ENCODE data around the gene B4GALT7. TPM values are rescaled to one million over a fixed set of nuclear protein-coding genes. Genes with fewer than 3 reads are reported as not detected.

B4GALT7 gene
- total and polyA plus RNA-seq, 2 donors, result 14.1 to 29.1 TPM

- H3K36me3 ChIP-seq (ENCODE audit: control insufficient read depth in 2 of 2, insufficient read depth in 2 of 2, low read length in 1 of 2), result peaks cover 9 to 11% of the 10 kb centered on the region in 2 donors
- H3K27ac ChIP-seq (ENCODE audit: low read depth in 1 of 2, low read length in 1 of 2), result no peak overlapping the region
- no peaks in the 10 kb centered on the region for H3K9me3 ChIP-seq (ENCODE audit: control insufficient read depth in 2 of 2, insufficient read depth in 1 of 2, low read length in 1 of 2)
- no peak for DNase-seq (ENCODE audit: low read depth in 6 of 9, low spot score in 9 of 9)
- WGBS, result 98% methylated on average over 5 of the region's 5 CpGs
- H3K4me1 ChIP-seq (ENCODE audit: control insufficient read depth in 2 of 2, insufficient read depth in 2 of 2, low read length in 2 of 2), result peaks cover 4 to 10% of the 10 kb centered on the region in 2 donors
- H3K4me3 ChIP-seq (ENCODE audit: low read length in 2 of 2), result no peak overlapping the region
- H3K27me3 ChIP-seq (ENCODE audit: control insufficient read depth in 2 of 2, insufficient read depth in 1 of 2, low read length in 1 of 2), result no peaks in the 10 kb centered on the region
Measured at GRCh38 chr5:177605078-177605477, 5.1 kb downstream of the B4GALT7 start.

- H3K4me1 ChIP-seq (ENCODE audit: control insufficient read depth in 2 of 2, insufficient read depth in 2 of 2, low read length in 2 of 2), result peaks cover 3 to 7% of the 10 kb centered on the region in 2 donors
- no peaks in the 10 kb centered on the region for H3K9me3 ChIP-seq (ENCODE audit: control insufficient read depth in 2 of 2, insufficient read depth in 1 of 2, low read length in 1 of 2)
- H3K36me3 ChIP-seq (ENCODE audit: control insufficient read depth in 2 of 2, insufficient read depth in 2 of 2, low read length in 1 of 2), result peaks cover 9 to 11% of the 10 kb centered on the region in 2 donors
- H3K27ac ChIP-seq (ENCODE audit: low read depth in 1 of 2, low read length in 1 of 2), result no peak overlapping the region
- 96% methylated on average over 6 of the region's 6 CpGs for WGBS
- DNase-seq (ENCODE audit: low read depth in 6 of 9, low spot score in 9 of 9), result no peak
- H3K27me3 ChIP-seq (ENCODE audit: control insufficient read depth in 2 of 2, insufficient read depth in 1 of 2, low read length in 1 of 2), result no peaks in the 10 kb centered on the region
- no peak overlapping the region for H3K4me3 ChIP-seq (ENCODE audit: low read length in 2 of 2)
Measured at GRCh38 chr5:177605667-177606066, 5.7 kb downstream of the B4GALT7 start.

GRCh38 chr5:177606071-177607051, 6.4 kb downstream of the B4GALT7 start:
- Histone ChIP-seq H3K4me1 (ENCODE audit: control insufficient read depth in 2 of 2, insufficient read depth in 2 of 2, low read length in 2 of 2) (peaks cover 0 to under 1% of the 10 kb centered on the region in 2 donors), H3K9me3 (ENCODE audit: control insufficient read depth in 2 of 2, insufficient read depth in 1 of 2, low read length in 1 of 2) (no peaks in the 10 kb centered on the region), H3K4me3 (ENCODE audit: low read length in 2 of 2) (no peak overlapping the region), H3K27me3 (ENCODE audit: control insufficient read depth in 2 of 2, insufficient read depth in 1 of 2, low read length in 1 of 2) (no peaks in the 10 kb centered on the region), H3K36me3 (ENCODE audit: control insufficient read depth in 2 of 2, insufficient read depth in 2 of 2, low read length in 1 of 2) (peaks cover 9 to 11% of the 10 kb centered on the region in 2 donors), H3K27ac (ENCODE audit: low read depth in 1 of 2, low read length in 1 of 2) (no peak overlapping the region)
- WGBS, result 94% methylated on average over 22 of the region's 22 CpGs
- no peak for DNase-seq (ENCODE audit: low read depth in 6 of 9, low spot score in 9 of 9)

- Histone ChIP-seq H3K36me3 (ENCODE audit: control insufficient read depth in 2 of 2, insufficient read depth in 2 of 2, low read length in 1 of 2) (peaks cover 11 to 12% of the 10 kb centered on the region in 2 donors), H3K27ac (ENCODE audit: low read depth in 1 of 2, low read length in 1 of 2) (no peak overlapping the region), H3K9me3 (ENCODE audit: control insufficient read depth in 2 of 2, insufficient read depth in 1 of 2, low read length in 1 of 2) (peaks cover 0 to 1% of the 10 kb centered on the region in 2 donors), H3K4me1 (ENCODE audit: control insufficient read depth in 2 of 2, insufficient read depth in 2 of 2, low read length in 2 of 2) (no peaks in the 10 kb centered on the region), H3K4me3 (ENCODE audit: low read length in 2 of 2) (no peak overlapping the region), H3K27me3 (ENCODE audit: control insufficient read depth in 2 of 2, insufficient read depth in 1 of 2, low read length in 1 of 2) (no peaks in the 10 kb centered on the region)
- 82% methylated on average over 11 of the region's 11 CpGs for WGBS
- DNase-seq (ENCODE audit: low read depth in 6 of 9, low spot score in 9 of 9), result no peak
Measured at GRCh38 chr5:177607115-177607451, 7.2 kb downstream of the B4GALT7 start.

- 51% methylated on average over 15 of the region's 15 CpGs for WGBS
Measured at GRCh38 chr5:177607452-177608192, 7.7 kb downstream of the B4GALT7 start.

GRCh38 chr5:177608243-177609075, 8.5 kb downstream of the B4GALT7 start:
- no peaks in the 10 kb centered on the region for H3K4me1 ChIP-seq (ENCODE audit: control insufficient read depth in 2 of 2, insufficient read depth in 2 of 2, low read length in 2 of 2)
- no peak for DNase-seq (ENCODE audit: low read depth in 6 of 9, low spot score in 9 of 9)
- H3K27ac ChIP-seq (ENCODE audit: low read depth in 1 of 2, low read length in 1 of 2), result no peak overlapping the region
- peaks cover 0 to 1% of the 10 kb centered on the region in 2 donors for H3K9me3 ChIP-seq (ENCODE audit: control insufficient read depth in 2 of 2, insufficient read depth in 1 of 2, low read length in 1 of 2)
- peaks cover 11 to 22% of the 10 kb centered on the region in 2 donors for H3K36me3 ChIP-seq (ENCODE audit: control insufficient read depth in 2 of 2, insufficient read depth in 2 of 2, low read length in 1 of 2)
- 97% methylated on average over 37 of the region's 37 CpGs for WGBS
- H3K27me3 ChIP-seq (ENCODE audit: control insufficient read depth in 2 of 2, insufficient read depth in 1 of 2, low read length in 1 of 2), result no peaks in the 10 kb centered on the region
- no peak overlapping the region for H3K4me3 ChIP-seq (ENCODE audit: low read length in 2 of 2)

More at GRCh38 chr5:177607452-177608192, 7.7 kb downstream of the B4GALT7 start:
- Histone ChIP-seq H3K4me3 (ENCODE audit: low read length in 2 of 2) (no peak overlapping the region), H3K36me3 (ENCODE audit: control insufficient read depth in 2 of 2, insufficient read depth in 2 of 2, low read length in 1 of 2) (peaks cover 11 to 17% of the 10 kb centered on the region in 2 donors), H3K27me3 (ENCODE audit: control insufficient read depth in 2 of 2, insufficient read depth in 1 of 2, low read length in 1 of 2) (no peaks in the 10 kb centered on the region), H3K9me3 (ENCODE audit: control insufficient read depth in 2 of 2, insufficient read depth in 1 of 2, low read length in 1 of 2) (peaks cover 0 to 1% of the 10 kb centered on the region in 2 donors), H3K4me1 (ENCODE audit: control insufficient read depth in 2 of 2, insufficient read depth in 2 of 2, low read length in 2 of 2) (no peaks in the 10 kb centered on the region), H3K27ac (ENCODE audit: low read depth in 1 of 2, low read length in 1 of 2) (no peak overlapping the region)
- DNase-seq (ENCODE audit: low read depth in 6 of 9, low spot score in 9 of 9), result peak in 5 of 9 donors; percentile 15 to 67 (median 51)

GRCh38 chr5:177609076-177610059, 9.4 kb downstream of the B4GALT7 start:
- peaks cover 11 to 22% of the 10 kb centered on the region in 2 donors for H3K36me3 ChIP-seq (ENCODE audit: control insufficient read depth in 2 of 2, insufficient read depth in 2 of 2, low read length in 1 of 2)
- no peak for DNase-seq (ENCODE audit: low read depth in 6 of 9, low spot score in 9 of 9)
- H3K9me3 ChIP-seq (ENCODE audit: control insufficient read depth in 2 of 2, insufficient read depth in 1 of 2, low read length in 1 of 2), result peaks cover 0 to 1% of the 10 kb centered on the region in 2 donors
- no peak overlapping the region for H3K4me3 ChIP-seq (ENCODE audit: low read length in 2 of 2)
- no peaks in the 10 kb centered on the region for H3K4me1 ChIP-seq (ENCODE audit: control insufficient read depth in 2 of 2, insufficient read depth in 2 of 2, low read length in 2 of 2)
- H3K27me3 ChIP-seq (ENCODE audit: control insufficient read depth in 2 of 2, insufficient read depth in 1 of 2, low read length in 1 of 2), result no peaks in the 10 kb centered on the region
- no peak overlapping the region for H3K27ac ChIP-seq (ENCODE audit: low read depth in 1 of 2, low read length in 1 of 2)
- 92% methylated on average over 21 of the region's 21 CpGs for WGBS

Measured in thymus (tissue), 11 donors.